ENCODE data around the gene GPRIN3. TPM values are rescaled to one million over a fixed set of nuclear protein-coding genes. Genes with fewer than 3 reads are reported as not detected.

GPRIN3 gene
- total and polyA plus RNA-seq, 3 experiments from 2014 or later, result 15.6 to 16.5 (median 16.2) TPM

GRCh38 chr4:89242864-89243732, 64.5 kb downstream of the GPRIN3 start:
- Histone ChIP-seq H3K4me3 (ENCODE audit: low read length) (no peak overlapping the region), H3K27me3 (ENCODE audit: insufficient read depth, low read length, poor library complexity, severe bottlenecking) (no peaks in the 10 kb centered on the region), H3K36me3 (ENCODE audit: insufficient read depth, low read length) (peaks cover 9% of the 10 kb centered on the region), H3K27ac (ENCODE audit: low read depth, low read length) (no peak overlapping the region), H3K9me3 (ENCODE audit: low read length) (no peaks in the 10 kb centered on the region), H3K4me1 (ENCODE audit: insufficient read depth, low read length) (peaks cover 13% of the 10 kb centered on the region)
- H3K27me3 Mint-ChIP-seq, result no peaks in the 10 kb centered on the region
- H3K27ac Mint-ChIP-seq, result peak overlapping the region; percentile 52 to 95 (median 84)
- H3K4me1 Mint-ChIP-seq, result peaks cover 61 to 79% (median 67%) of the 10 kb centered on the region in 3 donors
- CTCF ChIA-PET, result interaction anchor here (1.1 to 1.6 kb wide), 2 partner anchors 16 to 51 kb away, joined by 3 to 4 read pairs; no protein-coding TSS in a partner anchor
- peak overlapping the region in 6 of 7 donors; percentile 2 to 35 (median 10) for H3K4me3 Mint-ChIP-seq
- DNase-seq, result peak in 2 of 5 donors; percentile 29 to 55
- POLR2A ChIA-PET, result no interaction called here
- peaks cover 8 to 44% (median 17%) of the 10 kb centered on the region in 3 donors for H3K36me3 Mint-ChIP-seq
- no peaks in the 10 kb centered on the region for H3K9me3 Mint-ChIP-seq

- Histone ChIP-seq H3K4me1 (ENCODE audit: insufficient read depth, low read length) (peaks cover 13% of the 10 kb centered on the region), H3K36me3 (ENCODE audit: insufficient read depth, low read length) (peaks cover under 1% of the 10 kb centered on the region), H3K27me3 (ENCODE audit: insufficient read depth, low read length, poor library complexity, severe bottlenecking) (no peaks in the 10 kb centered on the region), H3K9me3 (ENCODE audit: low read length) (no peaks in the 10 kb centered on the region), H3K4me3 (ENCODE audit: low read length) (no peak overlapping the region), H3K27ac (ENCODE audit: low read depth, low read length) (no peak overlapping the region)
- Mint-ChIP-seq H3K27me3 (no peaks in the 10 kb centered on the region), H3K4me3 (no peak overlapping the region), H3K36me3 (peaks cover 2 to 36% (median 9%) of the 10 kb centered on the region in 3 donors), H3K9me3 (no peaks in the 10 kb centered on the region), H3K27ac (peak overlapping the region in 7 of 8 donors; percentile 8 to 88 (median 75)), H3K4me1 (peaks cover 57 to 70% (median 63%) of the 10 kb centered on the region in 3 donors)
- CTCF ChIA-PET, result interaction anchor here (1.1 to 1.4 kb wide), 3 partner anchors 13 to 192 kb away, joined by 3 read pairs; no protein-coding TSS in a partner anchor
- POLR2A ChIA-PET, result no interaction called here
- no peak for DNase-seq
Observed at GRCh38 chr4:89242216-89242615, 65.4 kb downstream of the GPRIN3 start.

GRCh38 chr4:89230271-89230670, 77.3 kb downstream of the GPRIN3 start:
- Mint-ChIP-seq H3K4me1 (peaks cover 4 to 8% (median 5%) of the 10 kb centered on the region in 3 donors), H3K36me3 (no peaks in the 10 kb centered on the region), H3K27ac (no peak overlapping the region), H3K9me3 (peaks cover 0 to 1% (median 0%) of the 10 kb centered on the region in 5 donors), H3K27me3 (no peaks in the 10 kb centered on the region), H3K4me3 (no peak overlapping the region)
- ChIA-PET CTCF (no interaction called here), POLR2A (no interaction called here)
- DNase-seq, result no peak
- Histone ChIP-seq H3K4me1 (ENCODE audit: insufficient read depth, low read length) (no peaks in the 10 kb centered on the region), H3K27ac (ENCODE audit: low read depth, low read length) (no peak overlapping the region), H3K27me3 (ENCODE audit: insufficient read depth, low read length, poor library complexity, severe bottlenecking) (no peaks in the 10 kb centered on the region), H3K36me3 (ENCODE audit: insufficient read depth, low read length) (no peaks in the 10 kb centered on the region), H3K9me3 (ENCODE audit: low read length) (no peaks in the 10 kb centered on the region), H3K4me3 (ENCODE audit: low read length) (no peak overlapping the region)

- Histone ChIP-seq H3K4me1 (ENCODE audit: insufficient read depth, low read length) (no peaks in the 10 kb centered on the region), H3K27ac (ENCODE audit: low read depth, low read length) (no peak overlapping the region), H3K27me3 (ENCODE audit: insufficient read depth, low read length, poor library complexity, severe bottlenecking) (no peaks in the 10 kb centered on the region), H3K9me3 (ENCODE audit: low read length) (no peaks in the 10 kb centered on the region), H3K36me3 (ENCODE audit: insufficient read depth, low read length) (no peaks in the 10 kb centered on the region), H3K4me3 (ENCODE audit: low read length) (no peak overlapping the region)
- peak overlapping the region in 2 of 8 donors; percentile 78 to 80 for H3K27ac Mint-ChIP-seq
- H3K4me1 Mint-ChIP-seq, result peaks cover 5 to 8% (median 5%) of the 10 kb centered on the region in 3 donors
- peak; percentile 55 to 81 (median 67) for DNase-seq
- H3K4me3 Mint-ChIP-seq, result peak overlapping the region in 6 of 7 donors; percentile 38 to 78 (median 65)
- POLR2A ChIA-PET, result interaction anchor here (0.5 kb wide), 1 partner anchor 118 kb away, joined by 4 read pairs; no protein-coding TSS in a partner anchor
- H3K36me3 Mint-ChIP-seq, result no peaks in the 10 kb centered on the region
- H3K9me3 Mint-ChIP-seq, result peaks cover 0 to 1% (median 0%) of the 10 kb centered on the region in 5 donors
- peaks cover 0 to 10% of the 10 kb centered on the region in 2 donors for H3K27me3 Mint-ChIP-seq
- CTCF ChIA-PET, result interaction anchor here (0.8 to 5.7 kb wide), 19 partner anchors 9 to 670 kb away, joined by 3 to 54 read pairs (median 4); no protein-coding TSS in a partner anchor
Observed at GRCh38 chr4:89226665-89227574, 80.7 kb downstream of the GPRIN3 start.

- H3K27me3 ChIP-seq (ENCODE audit: insufficient read depth, low read length, poor library complexity, severe bottlenecking), result no peaks in the 10 kb centered on the region
- no peaks in the 10 kb centered on the region for H3K36me3 Mint-ChIP-seq
- peaks cover 4 to 7% (median 6%) of the 10 kb centered on the region in 3 donors for H3K4me1 Mint-ChIP-seq
- no peaks in the 10 kb centered on the region for H3K9me3 Mint-ChIP-seq
- CTCF ChIA-PET, result no interaction called here
- no peaks in the 10 kb centered on the region for H3K36me3 ChIP-seq (ENCODE audit: insufficient read depth, low read length)
- H3K4me3 ChIP-seq (ENCODE audit: low read length), result no peak overlapping the region
- POLR2A ChIA-PET, result no interaction called here
- no peak overlapping the region for H3K27ac ChIP-seq (ENCODE audit: low read depth, low read length)
- peaks cover 0 to 13% of the 10 kb centered on the region in 2 donors for H3K27me3 Mint-ChIP-seq
- H3K4me3 Mint-ChIP-seq, result no peak overlapping the region
- no peak for DNase-seq
- H3K27ac Mint-ChIP-seq, result no peak overlapping the region
- H3K4me1 ChIP-seq (ENCODE audit: insufficient read depth, low read length), result no peaks in the 10 kb centered on the region
- no peaks in the 10 kb centered on the region for H3K9me3 ChIP-seq (ENCODE audit: low read length)
Observed at GRCh38 chr4:89222170-89222569, 85.4 kb downstream of the GPRIN3 start.

- Mint-ChIP-seq H3K9me3 (no peaks in the 10 kb centered on the region), H3K4me1 (peaks cover 0 to 4% (median 3%) of the 10 kb centered on the region in 3 donors), H3K4me3 (no peak overlapping the region), H3K27me3 (peaks cover 0 to 13% of the 10 kb centered on the region in 2 donors), H3K27ac (no peak overlapping the region), H3K36me3 (no peaks in the 10 kb centered on the region)
- Histone ChIP-seq H3K4me3 (ENCODE audit: low read length) (no peak overlapping the region), H3K9me3 (ENCODE audit: low read length) (no peaks in the 10 kb centered on the region), H3K27ac (ENCODE audit: low read depth, low read length) (no peak overlapping the region), H3K36me3 (ENCODE audit: insufficient read depth, low read length) (no peaks in the 10 kb centered on the region), H3K4me1 (ENCODE audit: insufficient read depth, low read length) (no peaks in the 10 kb centered on the region), H3K27me3 (ENCODE audit: insufficient read depth, low read length, poor library complexity, severe bottlenecking) (no peaks in the 10 kb centered on the region)
- ChIA-PET CTCF (no interaction called here), POLR2A (no interaction called here)
- no peak for DNase-seq
Observed at GRCh38 chr4:89221167-89221867, 86.3 kb downstream of the GPRIN3 start.

- DNase-seq, result no peak
- H3K27me3 Mint-ChIP-seq, result peaks cover 1 to 17% of the 10 kb centered on the region in 2 donors
- Histone ChIP-seq H3K4me1 (ENCODE audit: insufficient read depth, low read length) (no peaks in the 10 kb centered on the region), H3K9me3 (ENCODE audit: low read length) (no peaks in the 10 kb centered on the region), H3K27ac (ENCODE audit: low read depth, low read length) (no peak overlapping the region), H3K4me3 (ENCODE audit: low read length) (no peak overlapping the region), H3K27me3 (ENCODE audit: insufficient read depth, low read length, poor library complexity, severe bottlenecking) (no peaks in the 10 kb centered on the region), H3K36me3 (ENCODE audit: insufficient read depth, low read length) (no peaks in the 10 kb centered on the region)
- no peak overlapping the region for H3K27ac Mint-ChIP-seq
- H3K4me3 Mint-ChIP-seq, result no peak overlapping the region
- H3K4me1 Mint-ChIP-seq, result peaks cover 0 to 4% (median 3%) of the 10 kb centered on the region in 3 donors
- POLR2A ChIA-PET, result no interaction called here
- H3K9me3 Mint-ChIP-seq, result no peaks in the 10 kb centered on the region
- CTCF ChIA-PET, result interaction anchor here (1.9 kb wide), 1 partner anchor 59 kb away, joined by 5 read pairs; no protein-coding TSS in a partner anchor
- H3K36me3 Mint-ChIP-seq, result no peaks in the 10 kb centered on the region
Observed at GRCh38 chr4:89218587-89218986, 89.0 kb downstream of the GPRIN3 start.

Measured in CD8-positive, alpha-beta memory T cell (primary cell).